Smooth muscle cell (in vitro differentiated cells): ENCODE measurements around the gene C1orf210. TPM values are rescaled to one million over a fixed set of nuclear protein-coding genes. Genes with fewer than 3 reads are reported as not detected.

ENCODE experiments used
- DNase-seq: peaks from one replicate; lab custom pipeline; 2025; ENCODE audit not compliant: unreplicated experiment; lab: John Stamatoyannopoulos, UW
- H2AFZ ChIP-seq: fragments of 200-600 bp; sonication (generic); 2 replicates; pipeline ENCODE4 v1.6.0; 2016; ENCODE audit warnings: antibody characterized with exemption, low read depth, mild to moderate bottlenecking
- H3F3A ChIP-seq: fragments of 200-600 bp; sonication (generic); 2 replicates; pipeline ENCODE4 v1.6.0; 2017; ENCODE audit warnings: antibody characterized with exemption, low read depth
- H3K27ac ChIP-seq: fragments of 200-600 bp; sonication (generic); 2 replicates; pipeline ENCODE4 v1.5.1; 2016; ENCODE audit warnings: low read depth, mild to moderate bottlenecking
- H3K27me3 ChIP-seq: fragments of 200-600 bp; sonication (generic); 2 replicates; pipeline ENCODE4 v1.6.1; 2016; ENCODE audit warnings: low read depth, mild to moderate bottlenecking
- H3K36me3 ChIP-seq: fragments of 200-600 bp; sonication (generic); 2 replicates; pipeline ENCODE4 v1.5.1; 2016; ENCODE audit warnings: low read depth
- H3K4me1 ChIP-seq: fragments of 200-600 bp; sonication (generic); 2 replicates; pipeline ENCODE4 v1.5.1; 2016; ENCODE audit warnings: low read depth
- H3K4me2 ChIP-seq: fragments of 200-600 bp; sonication (generic); 2 replicates; pipeline ENCODE4 v1.6.0; 2016; ENCODE audit warnings: mild to moderate bottlenecking
- H3K4me3 ChIP-seq: fragments of 200-600 bp; sonication (generic); 2 replicates; pipeline ENCODE4 v1.5.1; 2016; ENCODE audit warnings: mild to moderate bottlenecking
- H3K79me2 ChIP-seq: fragments of 200-600 bp; sonication (generic); 2 replicates; pipeline ENCODE4 v1.6.0; 2016; ENCODE audit warnings: low read depth, mild to moderate bottlenecking
- H3K9ac ChIP-seq: fragments of 200-600 bp; sonication (generic); 2 replicates; pipeline ENCODE4 v1.6.0; 2016; ENCODE audit warnings: low read depth
- H3K9me3 ChIP-seq: fragments of 200-600 bp; sonication (generic); replicated peaks from 2 replicates; pipeline ENCODE4 v1.5.1; 2016; ENCODE audit warnings: low read depth
- H4K20me1 ChIP-seq: fragments of 200-600 bp; sonication (generic); 2 replicates; pipeline ENCODE4 v1.6.0; 2016; ENCODE audit warnings: low read depth
- WGBS: methylation state at CpG from one replicate; pipeline ENCODE4 v1.1.7; 2016; ENCODE audit warnings: low lambda C conversion rate; 5-methylcytosine and 5-hydroxymethylcytosine counted together
- polyA plus RNA-seq: library from polyadenylated mRNA; unstranded; fragments of >200 nt; fragmentation: Nextera tagmentation; extraction: Ambion mirVana; gene quantifications from 2 replicates; pipeline ENCODE4 v1.2.1, GENCODE V29; 2016
- total RNA-seq: library from RNA; depleted of rRNA; stranded (reverse); fragments of >200 nt; gene quantifications from 2 replicates; pipeline ENCODE4 v1.2.3, GENCODE V29; 2014
- TF ChIP-seq, protein P1 (sequence below): fragments of 200-600 bp; sonication (generic); IDR thresholded peaks from 2 replicates; pipeline ENCODE4 v1.5.1; 2017; ENCODE audit warnings: borderline replicate concordance, mild to moderate bottlenecking, antibody characterized with exemption; ENCODE audit not compliant: insufficient read depth, poor library complexity, severe bottlenecking

Gene C1orf210
- total and polyA plus RNA-seq, 2 experiments from 2014 or later: 0.72 to 1.2 TPM

- Histone ChIP-seq H3K27me3 (no peaks in the 10 kb centered on the region), H3K9ac (no peak overlapping the region), H4K20me1 (no peaks in the 10 kb centered on the region), H3K4me1 (peaks cover 8% of the 10 kb centered on the region), H3K4me2 (no peak overlapping the region), H3K4me3 (no peak overlapping the region), H3K79me2 (no peaks in the 10 kb centered on the region), H3F3A (no peaks in the 10 kb centered on the region), H3K27ac (no peak overlapping the region), H3K36me3 (no peaks in the 10 kb centered on the region), H3K9me3 (no peaks in the 10 kb centered on the region), H2AFZ (no peak overlapping the region)
- 96% methylated on average over 7 of the region's 7 CpGs for WGBS
- no peak for DNase-seq
- TF ChIP-seq, protein P1, sequence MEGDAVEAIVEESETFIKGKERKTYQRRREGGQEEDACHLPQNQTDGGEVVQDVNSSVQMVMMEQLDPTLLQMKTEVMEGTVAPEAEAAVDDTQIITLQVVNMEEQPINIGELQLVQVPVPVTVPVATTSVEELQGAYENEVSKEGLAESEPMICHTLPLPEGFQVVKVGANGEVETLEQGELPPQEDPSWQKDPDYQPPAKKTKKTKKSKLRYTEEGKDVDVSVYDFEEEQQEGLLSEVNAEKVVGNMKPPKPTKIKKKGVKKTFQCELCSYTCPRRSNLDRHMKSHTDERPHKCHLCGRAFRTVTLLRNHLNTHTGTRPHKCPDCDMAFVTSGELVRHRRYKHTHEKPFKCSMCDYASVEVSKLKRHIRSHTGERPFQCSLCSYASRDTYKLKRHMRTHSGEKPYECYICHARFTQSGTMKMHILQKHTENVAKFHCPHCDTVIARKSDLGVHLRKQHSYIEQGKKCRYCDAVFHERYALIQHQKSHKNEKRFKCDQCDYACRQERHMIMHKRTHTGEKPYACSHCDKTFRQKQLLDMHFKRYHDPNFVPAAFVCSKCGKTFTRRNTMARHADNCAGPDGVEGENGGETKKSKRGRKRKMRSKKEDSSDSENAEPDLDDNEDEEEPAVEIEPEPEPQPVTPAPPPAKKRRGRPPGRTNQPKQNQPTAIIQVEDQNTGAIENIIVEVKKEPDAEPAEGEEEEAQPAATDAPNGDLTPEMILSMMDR: no peak
Observed at GRCh38 chr1:43273708-43274107, 11.7 kb downstream of the C1orf210 start.

DNA sequence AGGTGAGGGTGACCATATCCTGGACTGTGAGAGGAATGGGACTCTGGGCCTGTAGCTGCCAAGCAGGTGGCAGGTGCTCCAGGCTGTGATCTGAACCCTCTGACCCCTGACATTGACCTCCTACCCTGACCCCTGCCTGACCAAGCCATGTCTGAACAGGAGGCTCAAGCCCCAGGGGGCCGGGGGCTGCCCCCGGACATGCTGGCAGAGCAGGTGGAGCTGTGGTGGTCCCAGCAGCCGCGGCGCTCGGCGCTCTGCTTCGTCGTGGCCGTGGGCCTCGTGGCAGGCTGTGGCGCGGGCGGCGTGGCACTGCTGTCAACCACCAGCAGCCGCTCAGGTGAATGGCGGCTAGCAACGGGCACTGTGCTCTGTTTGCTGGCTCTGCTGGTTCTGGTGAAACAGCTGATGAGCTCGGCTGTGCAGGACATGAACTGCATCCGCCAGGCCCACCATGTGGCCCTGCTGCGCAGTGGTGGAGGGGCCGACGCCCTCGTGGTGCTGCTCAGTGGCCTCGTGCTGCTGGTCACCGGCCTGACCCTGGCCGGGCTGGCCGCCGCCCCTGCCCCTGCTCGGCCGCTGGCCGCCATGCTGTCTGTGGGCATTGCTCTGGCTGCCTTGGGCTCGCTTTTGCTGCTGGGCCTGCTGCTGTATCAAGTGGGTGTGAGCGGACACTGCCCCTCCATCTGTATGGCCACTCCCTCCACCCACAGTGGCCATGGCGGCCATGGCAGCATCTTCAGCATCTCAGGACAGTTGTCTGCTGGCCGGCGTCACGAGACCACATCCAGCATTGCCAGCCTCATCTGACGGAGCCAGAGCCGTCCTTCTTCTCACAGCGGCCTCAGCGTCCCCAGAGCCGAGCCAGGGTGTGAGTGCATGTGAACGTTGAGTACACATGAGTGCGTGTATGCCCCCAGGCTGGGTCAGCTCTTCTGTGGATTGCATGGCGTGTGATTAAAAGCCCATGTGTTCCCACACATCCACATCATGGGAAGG lies 12.5 kb downstream of the C1orf210 start:
- Histone ChIP-seq H3K27me3 (no peaks in the 10 kb centered on the region), H3K36me3 (no peaks in the 10 kb centered on the region), H3K9ac (no peak overlapping the region), H3K4me1 (peaks cover 8% of the 10 kb centered on the region), H3K4me2 (no peak overlapping the region), H4K20me1 (no peaks in the 10 kb centered on the region), H3K4me3 (no peak overlapping the region), H2AFZ (no peak overlapping the region), H3K9me3 (no peaks in the 10 kb centered on the region), H3K79me2 (no peaks in the 10 kb centered on the region), H3F3A (no peaks in the 10 kb centered on the region), H3K27ac (no peak overlapping the region)
- TF ChIP-seq, protein P1: no peak
- 97% methylated on average over 42 of the region's 46 CpGs for WGBS
- no peak for DNase-seq

- Histone ChIP-seq H4K20me1 (no peaks in the 10 kb centered on the region), H3K4me2 (no peak overlapping the region), H3K27me3 (no peaks in the 10 kb centered on the region), H3K79me2 (no peaks in the 10 kb centered on the region), H3K36me3 (no peaks in the 10 kb centered on the region), H3K9ac (no peak overlapping the region), H2AFZ (no peak overlapping the region), H3F3A (no peaks in the 10 kb centered on the region), H3K4me3 (no peak overlapping the region), H3K9me3 (no peaks in the 10 kb centered on the region), H3K4me1 (peaks cover 8% of the 10 kb centered on the region), H3K27ac (no peak overlapping the region)
- WGBS: 66% methylated on average over 8 of the region's 9 CpGs
- no peak for DNase-seq
- TF ChIP-seq, protein P1: no peak
Observed at GRCh38 chr1:43272161-43272560, 13.2 kb downstream of the C1orf210 start.
